Neural progenitor cell (in vitro differentiated cells): ENCODE results near the gene HOXA10.

Experiments
- EZH2 ChIP-seq: fragments of 200-600 bp; sonication (generic); IDR thresholded peaks from 2 replicates; pipeline ENCODE4 v1.6.1; 2017; ENCODE audit warnings: antibody characterized with exemption, mild to moderate bottlenecking, moderate library complexity
- TF ChIP-seq, protein P1 (sequence below): fragments of 200-600 bp; sonication (generic); IDR thresholded peaks from 2 replicates; pipeline ENCODE4 v1.5.1; 2017; ENCODE audit warnings: antibody characterized with exemption, mild to moderate bottlenecking

DNA sequence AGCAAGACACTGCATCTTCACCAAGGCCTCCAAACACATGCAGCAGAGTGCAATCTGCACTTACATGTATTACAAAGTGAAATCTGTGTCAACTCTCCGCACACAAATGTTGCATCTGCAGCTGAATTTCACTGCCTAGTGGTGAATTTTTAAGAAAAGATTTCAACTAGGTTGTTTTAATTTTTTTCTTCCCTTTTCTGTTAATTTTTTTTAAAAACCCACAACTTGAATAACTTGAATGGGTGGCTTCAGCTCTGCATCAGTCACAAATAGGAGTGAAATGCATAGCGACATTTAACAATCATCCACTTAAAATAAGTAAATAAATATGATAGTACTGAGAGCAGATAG is 19.9 kb upstream of the HOXA10 start:
- peak; percentile 79 for TF ChIP-seq EZH2
- TF ChIP-seq, protein P1, sequence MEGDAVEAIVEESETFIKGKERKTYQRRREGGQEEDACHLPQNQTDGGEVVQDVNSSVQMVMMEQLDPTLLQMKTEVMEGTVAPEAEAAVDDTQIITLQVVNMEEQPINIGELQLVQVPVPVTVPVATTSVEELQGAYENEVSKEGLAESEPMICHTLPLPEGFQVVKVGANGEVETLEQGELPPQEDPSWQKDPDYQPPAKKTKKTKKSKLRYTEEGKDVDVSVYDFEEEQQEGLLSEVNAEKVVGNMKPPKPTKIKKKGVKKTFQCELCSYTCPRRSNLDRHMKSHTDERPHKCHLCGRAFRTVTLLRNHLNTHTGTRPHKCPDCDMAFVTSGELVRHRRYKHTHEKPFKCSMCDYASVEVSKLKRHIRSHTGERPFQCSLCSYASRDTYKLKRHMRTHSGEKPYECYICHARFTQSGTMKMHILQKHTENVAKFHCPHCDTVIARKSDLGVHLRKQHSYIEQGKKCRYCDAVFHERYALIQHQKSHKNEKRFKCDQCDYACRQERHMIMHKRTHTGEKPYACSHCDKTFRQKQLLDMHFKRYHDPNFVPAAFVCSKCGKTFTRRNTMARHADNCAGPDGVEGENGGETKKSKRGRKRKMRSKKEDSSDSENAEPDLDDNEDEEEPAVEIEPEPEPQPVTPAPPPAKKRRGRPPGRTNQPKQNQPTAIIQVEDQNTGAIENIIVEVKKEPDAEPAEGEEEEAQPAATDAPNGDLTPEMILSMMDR: no peak
